HEK293 (cell line): Measurements from ENCODE around the gene BCL2A1.

ENCODE experiments used
- CTCF ChIA-PET: fragments of 350-600 bp; formaldehyde crosslinking; extraction: SDS; loops from one replicate; lab custom pipeline; 2021; ENCODE audit warnings: antibody characterized with exemption; lab: Yijun Ruan, JAX
- POLR2A ChIA-PET: fragments of 300-600 bp; formaldehyde crosslinking; extraction: SDS; loops from one replicate; lab custom pipeline; 2020; ENCODE audit warnings: antibody characterized with exemption, inconsistent platforms; lab: Yijun Ruan, JAX
- H3K27ac ChIP-seq: fragments of 200-500 bp; sonication (Bioruptor generic); 2 replicates; pipeline ENCODE4 v1.5.1; 2014; ENCODE audit warnings: low read depth, low read length, control low read depth, inconsistent platforms; ENCODE audit errors: extremely low read depth
- H3K36me3 ChIP-seq, 2 experiments: fragments of 200-500 bp in 1 of 2; sonication (Bioruptor generic) in 1 of 2; 1 replicate in 1 of 2; 2 replicates in 1 of 2; pipeline ENCODE4 v1.5.1; 2014 to 2017; ENCODE audit warnings: inconsistent platforms in 2 of 2, low read length in 2 of 2; ENCODE audit not compliant: control insufficient read depth in 2 of 2, insufficient read depth in 1 of 2
- H3K4me1 ChIP-seq: fragments of 200-500 bp; sonication (Bioruptor generic); 2 replicates; pipeline ENCODE4 v1.5.1; 2014; ENCODE audit warnings: mild to moderate bottlenecking, low read length, inconsistent platforms; ENCODE audit not compliant: control insufficient read depth, insufficient read depth
- H3K4me3 ChIP-seq: 2 replicates; pipeline ENCODE4 v1.5.1; 2011; ENCODE audit warnings: low read depth, mild to moderate bottlenecking, control low read depth, low read length, moderate library complexity
- H3K9me3 ChIP-seq: fragments of 200-500 bp; sonication (Bioruptor generic); 2 replicates; pipeline ENCODE4 v1.5.1; 2014; ENCODE audit warnings: low read depth, low read length, inconsistent platforms; ENCODE audit not compliant: control insufficient read depth, insufficient read depth
- AEBP2 ChIP-seq: fragments of 450-650 bp; formaldehyde crosslinking; IDR thresholded peaks from 2 replicates; pipeline ENCODE4 v1.5.1; 2016; ENCODE audit warnings: missing biosample characterization, missing genetic modification characterization, borderline replicate concordance
- HIC1 ChIP-seq: fragments of 450-650 bp; formaldehyde crosslinking; IDR thresholded peaks from 2 replicates; pipeline ENCODE4 v1.5.1; 2016; ENCODE audit warnings: missing biosample characterization, missing genetic modification characterization
- KLF7 ChIP-seq: fragments of 450-650 bp; formaldehyde crosslinking; IDR thresholded peaks from 2 replicates; pipeline ENCODE4 v1.5.1; 2016; ENCODE audit warnings: missing biosample characterization, missing genetic modification characterization, borderline replicate concordance
- SP2 ChIP-seq: fragments of 450-650 bp; formaldehyde crosslinking; IDR thresholded peaks from 2 replicates; pipeline ENCODE4 v1.5.1; 2016; ENCODE audit warnings: missing biosample characterization, missing genetic modification characterization
- ZFP37 ChIP-seq: fragments of 450-650 bp; formaldehyde crosslinking; IDR thresholded peaks from 2 replicates; pipeline ENCODE4 v1.5.1; 2016; ENCODE audit warnings: missing biosample characterization, missing genetic modification characterization
- ZNF112 ChIP-seq: fragments of 450-650 bp; formaldehyde crosslinking; IDR thresholded peaks from 2 replicates; pipeline ENCODE4 v1.5.0; 2017; ENCODE audit warnings: missing biosample characterization, missing genetic modification characterization
- ZNF148 ChIP-seq: fragments of 450-650 bp; formaldehyde crosslinking; IDR thresholded peaks from 2 replicates; pipeline ENCODE4 v1.5.0; 2017; ENCODE audit warnings: missing biosample characterization, missing genetic modification characterization, borderline replicate concordance
- ZNF221 ChIP-seq: fragments of 450-650 bp; formaldehyde crosslinking; IDR thresholded peaks from 2 replicates; pipeline ENCODE4 v1.5.1; 2017; ENCODE audit warnings: missing biosample characterization, missing genetic modification characterization, borderline replicate concordance
- ZNF223 ChIP-seq: fragments of 450-650 bp; formaldehyde crosslinking; IDR thresholded peaks from 2 replicates; pipeline ENCODE4 v1.5.1; 2016; ENCODE audit warnings: missing biosample characterization, missing genetic modification characterization
- ZNF391 ChIP-seq: fragments of 450-650 bp; formaldehyde crosslinking; IDR thresholded peaks from 2 replicates; pipeline ENCODE4 v1.5.1; 2016; ENCODE audit warnings: low read depth, missing biosample characterization, missing genetic modification characterization, borderline replicate concordance
- ZNF398 ChIP-seq: fragments of 450-650 bp; formaldehyde crosslinking; IDR thresholded peaks from 2 replicates; pipeline ENCODE4 v1.5.1; 2017; ENCODE audit warnings: missing biosample characterization, missing genetic modification characterization
- ZNF548 ChIP-seq: fragments of 450-650 bp; formaldehyde crosslinking; IDR thresholded peaks from 2 replicates; pipeline ENCODE4 v1.5.1; 2016; ENCODE audit warnings: missing biosample characterization, missing genetic modification characterization
- ZNF658 ChIP-seq: fragments of 450-650 bp; formaldehyde crosslinking; IDR thresholded peaks from 2 replicates; pipeline ENCODE4; 2016; ENCODE audit warnings: missing biosample characterization, missing genetic modification characterization
- ZNF660 ChIP-seq: fragments of 450-650 bp; IDR thresholded peaks from 2 replicates; pipeline ENCODE4 v1.5.1; 2018; ENCODE audit warnings: missing biosample characterization, mild to moderate bottlenecking, missing genetic modification characterization
- ZNF704 ChIP-seq: fragments of 450-650 bp; formaldehyde crosslinking; IDR thresholded peaks from 2 replicates; pipeline ENCODE4 v1.5.1; 2016; ENCODE audit warnings: missing biosample characterization, missing genetic modification characterization
- TF ChIP-seq, protein P1 (sequence below): fragments of 450-650 bp; IDR thresholded peaks from 2 replicates; pipeline ENCODE4 v1.5.1; 2018; ENCODE audit warnings: missing biosample characterization, mild to moderate bottlenecking, missing genetic modification characterization
- TF ChIP-seq, protein P2 (sequence below): fragments of 450-650 bp; formaldehyde crosslinking; IDR thresholded peaks from 2 replicates; pipeline ENCODE4 v1.5.1; 2016; ENCODE audit warnings: missing biosample characterization, missing genetic modification characterization, low read depth
- TF ChIP-seq, protein P3 (sequence below): fragments of 450-650 bp; formaldehyde crosslinking; IDR thresholded peaks from 2 replicates; pipeline ENCODE4 v1.5.1; 2016; ENCODE audit warnings: missing biosample characterization, missing genetic modification characterization

The BCL2A1 gene

DNA sequence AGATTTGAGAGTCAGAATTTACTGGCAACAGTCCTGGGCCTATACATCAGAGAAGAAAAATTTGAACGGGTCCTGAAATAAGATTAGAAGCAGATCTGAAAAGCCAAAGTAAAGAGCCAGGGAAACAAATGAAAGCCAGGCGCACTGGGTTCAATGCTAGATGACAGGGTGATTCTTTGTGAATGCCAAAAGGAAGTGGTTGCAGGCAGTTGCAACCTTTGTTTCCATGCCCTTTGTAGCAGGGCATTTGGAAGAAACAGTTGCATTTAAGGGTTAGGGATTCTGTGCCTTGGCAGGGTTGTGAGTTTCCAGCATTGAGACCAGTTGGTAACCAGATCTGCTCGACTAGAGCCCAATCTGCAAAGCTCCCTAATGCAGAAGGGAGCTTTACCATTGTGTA, 37.8 kb downstream of the BCL2A1 start (continued):
- TF ChIP-seq, protein P1, sequence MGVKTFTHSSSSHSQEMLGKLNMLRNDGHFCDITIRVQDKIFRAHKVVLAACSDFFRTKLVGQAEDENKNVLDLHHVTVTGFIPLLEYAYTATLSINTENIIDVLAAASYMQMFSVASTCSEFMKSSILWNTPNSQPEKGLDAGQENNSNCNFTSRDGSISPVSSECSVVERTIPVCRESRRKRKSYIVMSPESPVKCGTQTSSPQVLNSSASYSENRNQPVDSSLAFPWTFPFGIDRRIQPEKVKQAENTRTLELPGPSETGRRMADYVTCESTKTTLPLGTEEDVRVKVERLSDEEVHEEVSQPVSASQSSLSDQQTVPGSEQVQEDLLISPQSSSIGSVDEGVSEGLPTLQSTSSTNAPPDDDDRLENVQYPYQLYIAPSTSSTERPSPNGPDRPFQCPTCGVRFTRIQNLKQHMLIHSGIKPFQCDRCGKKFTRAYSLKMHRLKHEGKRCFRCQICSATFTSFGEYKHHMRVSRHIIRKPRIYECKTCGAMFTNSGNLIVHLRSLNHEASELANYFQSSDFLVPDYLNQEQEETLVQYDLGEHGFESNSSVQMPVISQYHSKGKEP (tag by site-specific recombination), result no peak
- no peak for TF ChIP-seq AEBP2 (tag by site-specific recombination)
- no peak for TF ChIP-seq ZNF548 (tag by site-specific recombination)
- no peak for TF ChIP-seq ZNF112
- no peak for TF ChIP-seq ZNF398 (tag by site-specific recombination)
- TF ChIP-seq ZNF223 (tag by site-specific recombination), result no peak
- TF ChIP-seq ZNF704 (tag by site-specific recombination), result no peak
- TF ChIP-seq ZNF660 (tag by site-specific recombination), result no peak
- TF ChIP-seq ZNF658 (tag by site-specific recombination), result no peak
- no peak for TF ChIP-seq ZNF391
- TF ChIP-seq SP2, result no peak
- TF ChIP-seq HIC1 (tag by site-specific recombination), result no peak

DNA sequence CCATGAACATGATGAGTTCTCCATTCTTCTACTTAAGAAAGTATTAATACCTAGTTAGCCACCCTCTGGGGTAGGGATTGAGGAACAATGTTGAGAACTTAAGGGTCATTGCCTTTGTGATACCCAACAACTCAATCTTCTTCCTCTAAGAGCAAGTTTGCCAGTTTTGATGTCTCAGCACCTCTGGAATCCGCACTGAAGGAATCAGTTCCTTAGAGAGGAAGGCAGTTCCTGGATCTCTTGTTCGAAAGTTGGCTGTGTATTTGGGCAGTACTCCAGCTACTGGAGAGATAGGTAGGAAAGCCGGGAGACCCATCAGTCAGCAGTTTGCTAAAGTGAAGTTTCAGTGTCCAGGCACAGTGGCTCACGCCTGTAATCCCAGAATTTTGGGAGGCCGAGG, 38.5 kb downstream of the BCL2A1 start:
- Histone ChIP-seq H3K27ac (no peak overlapping the region), H3K9me3 (no peaks in the 10 kb centered on the region), H3K36me3 (no peaks in the 10 kb centered on the region), H3K4me3 (no peak overlapping the region), H3K4me1 (no peaks in the 10 kb centered on the region)
- POLR2A ChIA-PET, result interaction anchor here (1.0 kb wide), 1 partner anchor 9 kb away, joined by 3 read pairs; no protein-coding TSS in a partner anchor
- CTCF ChIA-PET, result interaction anchor here (0.7 kb wide), 1 partner anchor 592 kb away, joined by 3 read pairs; no protein-coding TSS in a partner anchor
- TF ChIP-seq, protein P2, sequence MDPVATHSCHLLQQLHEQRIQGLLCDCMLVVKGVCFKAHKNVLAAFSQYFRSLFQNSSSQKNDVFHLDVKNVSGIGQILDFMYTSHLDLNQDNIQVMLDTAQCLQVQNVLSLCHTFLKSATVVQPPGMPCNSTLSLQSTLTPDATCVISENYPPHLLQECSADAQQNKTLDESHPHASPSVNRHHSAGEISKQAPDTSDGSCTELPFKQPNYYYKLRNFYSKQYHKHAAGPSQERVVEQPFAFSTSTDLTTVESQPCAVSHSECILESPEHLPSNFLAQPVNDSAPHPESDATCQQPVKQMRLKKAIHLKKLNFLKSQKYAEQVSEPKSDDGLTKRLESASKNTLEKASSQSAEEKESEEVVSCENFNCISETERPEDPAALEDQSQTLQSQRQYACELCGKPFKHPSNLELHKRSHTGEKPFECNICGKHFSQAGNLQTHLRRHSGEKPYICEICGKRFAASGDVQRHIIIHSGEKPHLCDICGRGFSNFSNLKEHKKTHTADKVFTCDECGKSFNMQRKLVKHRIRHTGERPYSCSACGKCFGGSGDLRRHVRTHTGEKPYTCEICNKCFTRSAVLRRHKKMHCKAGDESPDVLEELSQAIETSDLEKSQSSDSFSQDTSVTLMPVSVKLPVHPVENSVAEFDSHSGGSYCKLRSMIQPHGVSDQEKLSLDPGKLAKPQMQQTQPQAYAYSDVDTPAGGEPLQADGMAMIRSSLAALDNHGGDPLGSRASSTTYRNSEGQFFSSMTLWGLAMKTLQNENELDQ (tag by site-specific recombination), result no peak
- TF ChIP-seq, protein P3, sequence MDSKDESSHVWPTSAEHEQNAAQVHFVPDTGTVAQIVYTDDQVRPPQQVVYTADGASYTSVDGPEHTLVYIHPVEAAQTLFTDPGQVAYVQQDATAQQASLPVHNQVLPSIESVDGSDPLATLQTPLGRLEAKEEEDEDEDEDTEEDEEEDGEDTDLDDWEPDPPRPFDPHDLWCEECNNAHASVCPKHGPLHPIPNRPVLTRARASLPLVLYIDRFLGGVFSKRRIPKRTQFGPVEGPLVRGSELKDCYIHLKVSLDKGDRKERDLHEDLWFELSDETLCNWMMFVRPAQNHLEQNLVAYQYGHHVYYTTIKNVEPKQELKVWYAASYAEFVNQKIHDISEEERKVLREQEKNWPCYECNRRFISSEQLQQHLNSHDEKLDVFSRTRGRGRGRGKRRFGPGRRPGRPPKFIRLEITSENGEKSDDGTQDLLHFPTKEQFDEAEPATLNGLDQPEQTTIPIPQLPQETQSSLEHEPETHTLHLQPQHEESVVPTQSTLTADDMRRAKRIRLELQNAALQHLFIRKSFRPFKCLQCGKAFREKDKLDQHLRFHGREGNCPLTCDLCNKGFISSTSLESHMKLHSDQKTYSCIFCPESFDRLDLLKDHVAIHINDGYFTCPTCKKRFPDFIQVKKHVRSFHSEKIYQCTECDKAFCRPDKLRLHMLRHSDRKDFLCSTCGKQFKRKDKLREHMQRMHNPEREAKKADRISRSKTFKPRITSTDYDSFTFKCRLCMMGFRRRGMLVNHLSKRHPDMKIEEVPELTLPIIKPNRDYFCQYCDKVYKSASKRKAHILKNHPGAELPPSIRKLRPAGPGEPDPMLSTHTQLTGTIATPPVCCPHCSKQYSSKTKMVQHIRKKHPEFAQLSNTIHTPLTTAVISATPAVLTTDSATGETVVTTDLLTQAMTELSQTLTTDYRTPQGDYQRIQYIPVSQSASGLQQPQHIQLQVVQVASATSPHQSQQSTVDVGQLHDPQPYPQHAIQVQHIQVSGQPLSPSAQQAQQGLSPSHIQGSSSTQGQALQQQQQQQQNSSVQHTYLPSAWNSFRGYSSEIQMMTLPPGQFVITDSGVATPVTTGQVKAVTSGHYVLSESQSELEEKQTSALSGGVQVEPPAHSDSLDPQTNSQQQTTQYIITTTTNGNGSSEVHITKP, result no peak
- no peak for TF ChIP-seq ZNF221
- TF ChIP-seq ZFP37 (tag by site-specific recombination), result no peak
- TF ChIP-seq KLF7 (tag by site-specific recombination), result no peak
- TF ChIP-seq ZNF148 (tag by site-specific recombination), result no peak
- TF ChIP-seq ZNF660 (tag by site-specific recombination), result no peak
